Brain microvascular endothelial cell (primary cell): ENCODE data around the gene XPNPEP1.

Experiments used
- DNase-seq: peaks from one replicate; pipeline ENCODE4 v3.0.0-alpha.2; 2020
- H3K27ac ChIP-seq: fragments of 250-450 bp; sonication (Bioruptor Pico); 2 replicates; pipeline ENCODE4 v1.5.1; 2020; ENCODE audit warnings: mild to moderate bottlenecking, moderate library complexity
- H3K27me3 ChIP-seq: fragments of 250-450 bp; sonication (Bioruptor Pico); replicated peaks from 2 replicates; pipeline ENCODE4 v1.5.1; 2020; ENCODE audit warnings: mild to moderate bottlenecking
- H3K36me3 ChIP-seq: fragments of 250-450 bp; sonication (Bioruptor Pico); replicated peaks from 2 replicates; pipeline ENCODE4 v1.5.1; 2020; ENCODE audit warnings: mild to moderate bottlenecking
- H3K4me3 ChIP-seq: 2 replicates; pipeline ENCODE4 v1.5.1; 2011; ENCODE audit warnings: low read depth, mild to moderate bottlenecking, control low read depth, low read length, moderate library complexity
- CTCF ChIP-seq: IDR thresholded peaks from 2 replicates; pipeline ENCODE4 v1.5.1; 2011; ENCODE audit warnings: low read depth, mild to moderate bottlenecking, moderate library complexity, low read length, control low read depth, inconsistent platforms; ENCODE audit errors: missing control alignments
- in situ Hi-C: cut with HindIII; loops from 2 replicates; pipeline ENCODE4 v1.10.0; 2017; ENCODE audit warnings: low sequenced_read_pairs, low pct_ligation_motif_present

Gene XPNPEP1

GRCh38 chr10:109887243-109887642 lies 36.1 kb downstream of the XPNPEP1 start:
- no peak for DNase-seq
- TF ChIP-seq CTCF: no peak
- Histone ChIP-seq H3K4me3 (no peak overlapping the region), H3K27me3 (no peaks in the 10 kb centered on the region), H3K27ac (no peak overlapping the region), H3K36me3 (peaks cover 19% of the 10 kb centered on the region)
- in situ Hi-C loops: loop anchor here (25.0 kb wide), 1 partner anchor 200 kb away; no protein-coding TSS in a partner anchor

- in situ Hi-C loops: loop anchor here (25.0 kb wide), 1 partner anchor 201 kb away; no protein-coding TSS in a partner anchor
- Histone ChIP-seq H3K4me3 (no peak overlapping the region), H3K36me3 (peaks cover 23% of the 10 kb centered on the region), H3K27me3 (no peaks in the 10 kb centered on the region), H3K27ac (no peak overlapping the region)
- no peak for TF ChIP-seq CTCF
- no peak for DNase-seq
Measured at GRCh38 chr10:109886781-109887140, 36.5 kb downstream of the XPNPEP1 start.

GRCh38 chr10:109886037-109886780 lies 37.1 kb downstream of the XPNPEP1 start:
- no peak for DNase-seq
- Histone ChIP-seq H3K27ac (no peak overlapping the region), H3K36me3 (peaks cover 28% of the 10 kb centered on the region), H3K27me3 (no peaks in the 10 kb centered on the region), H3K4me3 (no peak overlapping the region)
- no peak for TF ChIP-seq CTCF
- in situ Hi-C loops: loop anchor here (25.0 kb wide), 1 partner anchor 201 kb away; no protein-coding TSS in a partner anchor

GRCh38 chr10:109883859-109884771 lies 39.2 kb downstream of the XPNPEP1 start:
- DNase-seq: peak; percentile 79
- peak overlapping the region; percentile 76 for H3K27ac ChIP-seq
- in situ Hi-C loops: loop anchor here (25.0 kb wide), 1 partner anchor 203 kb away; no protein-coding TSS in a partner anchor
- H3K27me3 ChIP-seq: no peaks in the 10 kb centered on the region
- H3K36me3 ChIP-seq: peaks cover 34% of the 10 kb centered on the region
- H3K4me3 ChIP-seq: peak overlapping the region; percentile 20
- TF ChIP-seq CTCF: peak; percentile 90

GRCh38 chr10:109882251-109883057 lies 40.9 kb downstream of the XPNPEP1 start:
- Histone ChIP-seq H3K4me3 (no peak overlapping the region), H3K27me3 (no peaks in the 10 kb centered on the region), H3K36me3 (peaks cover 34% of the 10 kb centered on the region), H3K27ac (no peak overlapping the region)
- no peak for DNase-seq
- no peak for TF ChIP-seq CTCF
- in situ Hi-C loops: loop anchor here (25.0 kb wide), 1 partner anchor 205 kb away; no protein-coding TSS in a partner anchor
